PC-3 (cell line): ENCODE data around the gene CARD16. TPM values are rescaled to one million over a fixed set of nuclear protein-coding genes. Genes with fewer than 3 reads are reported as not detected.

ENCODE experiments used
- ATAC-seq: fragments of 200-7000 bp; cut with Tn5 transposase; 2 replicates; pipeline ENCODE4 v1.9.1; 2020; ENCODE audit warnings: mild to moderate bottlenecking, moderate library complexity
- BruUV-seq: library from RNA; stranded (reverse); fragments of 400-500 nt; replicated peaks from 2 replicates; lab custom pipeline; 2021; lab: Mats Ljungman, UMichigan
- CTCF ChIA-PET: fragments of 300-600 bp; sonication (Branson Sonifier 250); formaldehyde crosslinking; loops from one replicate; lab custom pipeline; 2022; ENCODE audit warnings: antibody characterized with exemption; lab: Charles Lee
- POLR2A ChIA-PET: fragments of 300-600 bp; sonication (Branson Sonifier 250); formaldehyde crosslinking; loops from one replicate; lab custom pipeline; 2022; ENCODE audit warnings: antibody characterized with exemption; ENCODE audit not compliant: unreplicated experiment; lab: Charles Lee
- DNase-seq: peaks from one replicate; pipeline ENCODE4 v3.0.0-alpha.2; 2015
- H2AFZ ChIP-seq: fragments of 300-600 bp; sonication (generic); 2 replicates; pipeline ENCODE4 v1.6.0; 2016; ENCODE audit warnings: antibody characterized with exemption, low read length
- H3F3A ChIP-seq: fragments of 300-600 bp; sonication (generic); one replicate; pipeline ENCODE4 v1.6.0; 2017; ENCODE audit warnings: antibody characterized with exemption, low read length, control low read depth, mild to moderate bottlenecking; ENCODE audit not compliant: unreplicated experiment
- H3K27ac ChIP-seq: fragments of 300-600 bp; sonication (generic); 2 replicates; pipeline ENCODE4 v1.5.1; 2016; ENCODE audit warnings: mild to moderate bottlenecking, low read length
- H3K27me3 ChIP-seq: fragments of 300-600 bp; sonication (generic); 2 replicates; pipeline ENCODE4 v1.6.1; 2016; ENCODE audit warnings: low read length, mixed read lengths
- H3K36me3 ChIP-seq: fragments of 300-600 bp; sonication (generic); 2 replicates; pipeline ENCODE4 v1.6.1; 2016; ENCODE audit warnings: low read depth, mixed run types, low read length, mixed read lengths
- H3K4me1 ChIP-seq: fragments of 300-600 bp; sonication (generic); 2 replicates; pipeline ENCODE4 v1.5.1; 2016; ENCODE audit warnings: low read length; ENCODE audit not compliant: insufficient read depth
- H3K4me2 ChIP-seq: fragments of 300-600 bp; sonication (generic); 2 replicates; pipeline ENCODE4 v1.6.0; 2016; ENCODE audit warnings: low read length
- H3K4me3 ChIP-seq: fragments of 300-600 bp; sonication (generic); 2 replicates; pipeline ENCODE4 v1.5.1; 2016; ENCODE audit warnings: mild to moderate bottlenecking, low read length, mixed read lengths
- H3K79me2 ChIP-seq: fragments of 300-600 bp; sonication (generic); 2 replicates; pipeline ENCODE4 v1.6.1; 2017; ENCODE audit warnings: low read length, mixed read lengths
- H3K9ac ChIP-seq: fragments of 300-600 bp; sonication (generic); 2 replicates; pipeline ENCODE4 v1.6.0; 2016; ENCODE audit warnings: mild to moderate bottlenecking, low read length
- H3K9me2 ChIP-seq: fragments of 300-600 bp; sonication (generic); replicated peaks from 2 replicates; pipeline ENCODE4 v1.6.1; 2016; ENCODE audit warnings: mixed run types, low read length, mixed read lengths
- H3K9me3 ChIP-seq: fragments of 300-600 bp; sonication (generic); 2 replicates; pipeline ENCODE4 v1.6.1; 2016; ENCODE audit warnings: low read length, mixed read lengths
- H4K20me1 ChIP-seq: fragments of 300-600 bp; sonication (generic); 2 replicates; pipeline ENCODE4 v1.6.1; 2016; ENCODE audit warnings: low read length, mixed read lengths
- CTCF ChIP-seq: fragments of 300-600 bp; sonication (generic); conservative IDR thresholded peaks from 2 replicates; pipeline ENCODE4 v1.5.1; 2017; ENCODE audit warnings: antibody characterized with exemption, low read depth, mild to moderate bottlenecking, low read length
- EZH2 ChIP-seq: fragments of 300-600 bp; sonication (generic); IDR thresholded peaks from one replicate; pipeline ENCODE4 v1.6.1; 2017; ENCODE audit warnings: antibody characterized with exemption, mild to moderate bottlenecking, low read length; ENCODE audit not compliant: unreplicated experiment
- EZH2phosphoT487 ChIP-seq: fragments of 300-600 bp; sonication (generic); IDR thresholded peaks from 2 replicates; pipeline ENCODE4 v1.6.1; 2018; ENCODE audit warnings: mild to moderate bottlenecking, antibody characterized with exemption, low read length, borderline replicate concordance
- intact Hi-C: fragments of 100-400 bp; cut with micrococcal nuclease; formaldehyde crosslinking; loops from 2 replicates; pipeline ENCODE4 v1.9.0; 2023
- total RNA-seq: library from RNA; depleted of rRNA; stranded (reverse); fragments of >200 nt; gene quantifications from 2 replicates; pipeline ENCODE4 v1.2.3, GENCODE V29; 2014

Gene CARD16
- total RNA-seq, 1 experiment from 2014 or later = not detected

GRCh38 chr11:105033781-105034180, 11.4 kb downstream of the CARD16 start:
- Histone ChIP-seq H3K79me2 (no peaks in the 10 kb centered on the region), H3K36me3 (no peaks in the 10 kb centered on the region), H3K4me1 (no peaks in the 10 kb centered on the region), H3F3A (no peaks in the 10 kb centered on the region), H3K4me2 (no peak overlapping the region), H3K9ac (no peak overlapping the region), H3K9me3 (no peaks in the 10 kb centered on the region), H3K27ac (no peak overlapping the region), H2AFZ (no peak overlapping the region), H3K27me3 (no peaks in the 10 kb centered on the region), H4K20me1 (no peaks in the 10 kb centered on the region), H3K4me3 (no peak overlapping the region), H3K9me2 (no peaks in the 10 kb centered on the region)
- DNase-seq (no peak), ATAC-seq (no peak)
- intact Hi-C loops = no loop called here
- TF ChIP-seq EZH2 = no peak
- no peak for TF ChIP-seq CTCF
- no peak for TF ChIP-seq EZH2phosphoT487
- no TSS peak for BruUV-seq
- ChIA-PET CTCF (no interaction called here), POLR2A (no interaction called here)

DNA sequence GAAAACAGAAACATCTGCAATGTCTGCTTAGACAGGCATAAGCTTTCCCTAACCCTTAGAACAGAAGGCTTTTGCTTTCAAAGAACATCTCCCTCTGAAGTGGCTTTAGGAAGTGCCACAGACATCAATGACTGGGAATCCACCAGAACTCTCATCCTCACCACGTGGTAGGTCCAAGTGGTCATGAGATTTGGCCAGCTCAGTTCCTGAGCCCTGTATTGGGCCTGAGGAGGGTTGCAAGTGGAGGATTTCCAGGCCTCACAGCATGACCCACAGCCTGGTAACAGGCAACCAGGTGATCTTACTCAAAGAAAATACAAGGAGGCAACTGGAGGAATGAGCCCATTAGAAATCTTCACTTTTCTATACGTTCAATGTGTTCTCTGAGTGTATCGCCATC, 11.8 kb downstream of the CARD16 start:
- Histone ChIP-seq H3K4me1 (no peaks in the 10 kb centered on the region), H3K4me3 (no peak overlapping the region), H3K36me3 (no peaks in the 10 kb centered on the region), H3K9me3 (no peaks in the 10 kb centered on the region), H3K4me2 (no peak overlapping the region), H3F3A (no peaks in the 10 kb centered on the region), H3K79me2 (no peaks in the 10 kb centered on the region), H3K9me2 (no peaks in the 10 kb centered on the region), H2AFZ (no peak overlapping the region), H3K27me3 (no peaks in the 10 kb centered on the region), H3K9ac (no peak overlapping the region), H3K27ac (no peak overlapping the region), H4K20me1 (no peaks in the 10 kb centered on the region)
- intact Hi-C loops = no loop called here
- ATAC-seq (no peak), DNase-seq (no peak)
- CTCF ChIA-PET = no interaction called here
- TF ChIP-seq CTCF = no peak
- no peak for TF ChIP-seq EZH2phosphoT487
- no peak for TF ChIP-seq EZH2
- no TSS peak for BruUV-seq
- POLR2A ChIA-PET = no interaction called here

GRCh38 chr11:105032495-105032894, 12.6 kb downstream of the CARD16 start:
- no peak overlapping the region for H3K4me3 ChIP-seq
- no peak overlapping the region for H3K4me2 ChIP-seq
- DNase-seq = no peak
- no peaks in the 10 kb centered on the region for H3K9me2 ChIP-seq
- POLR2A ChIA-PET = no interaction called here
- no peaks in the 10 kb centered on the region for H3K36me3 ChIP-seq
- ATAC-seq = no peak
- no peaks in the 10 kb centered on the region for H4K20me1 ChIP-seq
- H3K27me3 ChIP-seq = no peaks in the 10 kb centered on the region
- no peaks in the 10 kb centered on the region for H3K4me1 ChIP-seq
- no peak overlapping the region for H2AFZ ChIP-seq
- no peaks in the 10 kb centered on the region for H3K9me3 ChIP-seq
- H3K79me2 ChIP-seq = no peaks in the 10 kb centered on the region
- TF ChIP-seq EZH2 = no peak
- TF ChIP-seq EZH2phosphoT487 = no peak
- TF ChIP-seq CTCF = no peak
- intact Hi-C loops = no loop called here
- no peak overlapping the region for H3K9ac ChIP-seq
- H3F3A ChIP-seq = no peaks in the 10 kb centered on the region
- CTCF ChIA-PET = interaction anchor here (0.7 kb wide), 1 partner anchor 722 kb away, joined by 3 read pairs; no protein-coding TSS in a partner anchor
- no TSS peak for BruUV-seq
- H3K27ac ChIP-seq = no peak overlapping the region
